Measurements from ENCODE around the gene NPRL2.

Gene NPRL2

GRCh38 chr3:50304601-50305000, 46.0 kb downstream of the NPRL2 start:
- DNase-seq (ENCODE audit: low spot score), result no peak

GRCh38 chr3:50303013-50303815, 47.4 kb downstream of the NPRL2 start, which contains the start of gene HYAL1:
Gene HYAL1, minus strand, starts transcription at chr3:50303574. Its CDS starts 618 bp downstream, at chr3:50302956.
- peak; percentile 39 for DNase-seq (ENCODE audit: low spot score)

GRCh38 chr3:50302095-50303012, 48.2 kb downstream of the NPRL2 start:
- no peak for DNase-seq (ENCODE audit: low spot score)

GRCh38 chr3:50300681-50301254, 49.8 kb downstream of the NPRL2 start:
- no peak for DNase-seq (ENCODE audit: low spot score)

- DNase-seq (ENCODE audit: low spot score), result peak; percentile 75
These were observed 50.5 kb downstream of the NPRL2 start for GRCh38 chr3:50299929-50300680.

GRCh38 chr3:50299638-50299928, 51.0 kb downstream of the NPRL2 start:
- DNase-seq (ENCODE audit: low spot score), result no peak

GRCh38 chr3:50298836-50299637, 51.5 kb downstream of the NPRL2 start, which contains the start of the genes HYAL3 and NAA80:
Gene HYAL3, minus strand, starts transcription at chr3:50299405. Its CDS starts 3,803 bp downstream, at chr3:50295602.
Gene NAA80, minus strand, starts transcription at chr3:50299405. Its CDS starts 1,942 bp downstream, at chr3:50297463.
- peak; percentile 100 for DNase-seq (ENCODE audit: low spot score)

- peak; percentile 64 for DNase-seq (ENCODE audit: low spot score)
These were observed 52.5 kb downstream of the NPRL2 start for GRCh38 chr3:50297896-50298725.

- DNase-seq (ENCODE audit: low spot score), result peak; percentile 71
These were observed 53.2 kb downstream of the NPRL2 start for GRCh38 chr3:50297384-50297775.
